DLD1 (cell line): ENCODE results near the gene TRIM49C.
"Not testable (repeated sequence)": the region's sequence is repeated elsewhere in the genome, so short reads cannot be mapped to it uniquely, and the experiment has no call there.

Source experiments
- in situ Hi-C: cut with HindIII; loops from 2 replicates; pipeline ENCODE4 v1.10.0; 2017; ENCODE audit warnings: low sequenced_read_pairs

Gene TRIM49C, protein sequence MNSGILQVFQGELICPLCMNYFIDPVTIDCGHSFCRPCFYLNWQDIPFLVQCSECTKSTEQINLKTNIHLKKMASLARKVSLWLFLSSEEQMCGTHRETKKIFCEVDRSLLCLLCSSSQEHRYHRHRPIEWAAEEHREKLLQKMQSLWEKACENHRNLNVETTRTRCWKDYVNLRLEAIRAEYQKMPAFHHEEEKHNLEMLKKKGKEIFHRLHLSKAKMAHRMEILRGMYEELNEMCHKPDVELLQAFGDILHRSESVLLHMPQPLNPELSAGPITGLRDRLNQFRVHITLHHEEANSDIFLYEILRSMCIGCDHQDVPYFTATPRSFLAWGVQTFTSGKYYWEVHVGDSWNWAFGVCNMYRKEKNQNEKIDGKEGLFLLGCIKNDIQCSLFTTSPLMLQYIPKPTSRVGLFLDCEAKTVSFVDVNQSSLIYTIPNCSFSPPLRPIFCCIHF

DNA sequence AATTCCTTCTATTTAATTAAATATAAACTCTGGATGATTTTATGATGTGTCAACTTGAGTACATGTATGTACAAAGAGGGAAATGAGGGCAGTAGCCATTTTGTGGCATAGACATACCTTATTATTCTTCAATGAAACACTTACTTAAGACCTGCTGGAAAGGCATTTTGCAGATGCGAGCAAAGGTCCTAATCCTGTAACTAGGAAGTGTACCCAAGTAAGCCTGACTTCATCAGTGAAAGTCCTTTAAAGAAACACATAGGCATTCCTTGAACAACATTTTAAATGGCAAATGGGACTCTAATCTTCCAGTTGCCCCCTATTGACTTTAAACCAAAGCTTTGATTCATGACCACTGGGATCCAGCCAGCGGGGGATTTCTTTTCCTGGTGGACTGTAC is at the start of gene TRIM49C:
Gene TRIM49C (plus strand): TSS at position 301 of the 400 bp plus-strand sequence. CDS start 4,106 bp downstream, outside the sequence.
- in situ Hi-C loops: not testable (repeated sequence)

DNA sequence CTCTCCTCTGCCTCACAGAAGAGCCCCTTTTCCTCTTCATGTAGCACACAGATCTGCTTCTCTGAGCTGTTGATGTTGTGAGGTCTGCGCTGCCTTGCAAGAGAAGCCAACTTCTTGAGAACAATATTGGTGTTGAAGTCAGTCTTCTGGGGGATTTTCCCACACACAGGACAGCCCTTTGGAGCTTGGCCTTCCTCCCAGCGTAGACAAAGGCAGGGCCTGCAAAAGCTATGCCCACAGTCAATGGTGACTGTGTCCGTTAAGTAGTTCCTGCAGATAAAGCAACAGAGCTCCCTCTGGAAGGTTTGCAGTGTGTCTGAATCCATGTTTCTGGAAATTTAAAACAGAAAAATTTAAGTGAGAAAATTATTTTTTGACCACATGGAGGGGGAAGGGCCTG is 6.7 kb upstream of the TRIM49C start:
- in situ Hi-C loops: not testable (repeated sequence)

- in situ Hi-C loops: not testable (repeated sequence)
These were observed 20.8 kb downstream of the TRIM49C start for GRCh38 chr11:90051591-90052209.

- in situ Hi-C loops: not testable (repeated sequence)
These were observed 21.4 kb downstream of the TRIM49C start for GRCh38 chr11:90052311-90052710.

DNA sequence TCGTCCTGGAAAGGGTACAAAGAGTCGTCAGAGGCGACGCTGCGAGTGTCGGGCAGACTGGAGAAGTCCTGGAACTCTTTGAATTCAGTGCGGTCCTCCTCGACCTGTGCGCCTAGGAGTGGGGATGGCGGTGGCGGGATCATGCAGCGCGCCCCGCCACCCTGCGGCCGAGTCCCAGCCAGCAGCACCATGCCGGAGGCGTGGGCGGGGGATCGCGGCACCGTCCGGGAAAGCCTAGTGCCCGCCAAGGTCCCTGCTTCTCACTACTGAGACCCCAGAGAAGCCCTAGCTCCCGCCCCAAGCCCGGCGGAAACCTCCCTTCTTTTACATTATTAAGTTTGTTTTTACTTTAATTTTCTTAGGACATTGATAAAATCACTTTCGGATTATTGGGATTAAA is 22.6 kb downstream of the TRIM49C start:
- in situ Hi-C loops: not testable (repeated sequence)

- in situ Hi-C loops: not testable (repeated sequence)
These were observed 54.7 kb downstream of the TRIM49C start, which contains the start of gene UBTFL1 for GRCh38 chr11:90085650-90086049. TSS of gene UBTFL1 (plus strand) at chr11:90085950. CDS start at chr11:90085950, 0 bp downstream.

GRCh38 chr11:90088731-90089130 is 57.8 kb downstream of the TRIM49C start:
- in situ Hi-C loops: not testable (repeated sequence)
